HG02623 (cell line): ENCODE data around the gene RASSF10.

Experiments used
- ATAC-seq: cut with Tn5 transposase; IDR thresholded peaks from one replicate; pipeline ENCODE4 v1.9.1; 2021; ENCODE audit warnings: moderate library complexity; ENCODE audit not compliant: unreplicated experiment

RASSF10 gene

GRCh38 chr11:12993626-12994025, 15.5 kb upstream of the RASSF10 start:
- no peak for ATAC-seq

GRCh38 chr11:12994476-12994875, 14.6 kb upstream of the RASSF10 start:
- no peak for ATAC-seq

GRCh38 chr11:12995188-12995587, 13.9 kb upstream of the RASSF10 start:
- ATAC-seq: no peak

DNA sequence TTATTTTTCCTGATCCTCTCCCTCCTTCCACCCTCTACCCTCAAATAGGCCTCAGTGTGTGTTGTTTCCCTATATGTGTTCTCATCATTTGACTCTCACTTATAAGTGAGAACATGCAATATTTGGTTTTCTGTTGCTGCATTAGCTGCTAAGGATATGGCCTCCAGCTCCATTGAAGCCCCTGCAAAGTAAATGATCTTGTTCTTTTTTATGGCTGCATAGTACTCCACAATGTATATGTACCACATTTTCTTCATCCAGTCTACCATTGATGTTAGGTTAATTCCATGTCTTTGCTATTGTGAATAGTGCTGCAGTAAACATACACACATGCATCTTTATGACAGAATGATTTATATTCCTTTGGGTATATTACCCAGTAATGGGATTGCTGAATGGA, 13.3 kb upstream of the RASSF10 start:
- ATAC-seq: no peak

DNA sequence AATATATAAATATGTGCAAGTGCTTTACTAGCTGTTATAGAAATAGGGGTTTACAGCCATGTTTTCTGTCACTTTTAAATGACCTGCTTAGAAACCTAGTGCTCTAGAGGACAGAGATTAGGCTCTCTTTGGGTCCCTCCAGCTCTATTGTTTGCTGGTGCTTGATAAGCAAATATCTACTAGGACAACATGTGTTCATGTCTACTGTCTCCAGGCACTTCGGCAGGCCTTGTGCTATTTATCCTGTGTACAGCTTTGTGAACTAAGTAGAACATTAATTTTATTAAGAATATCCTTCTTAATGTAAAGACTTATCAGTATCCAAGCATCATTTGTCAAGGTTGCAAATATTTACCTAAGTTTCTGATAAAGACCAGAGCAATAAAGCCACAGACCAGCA, 11.9 kb upstream of the RASSF10 start:
- no peak for ATAC-seq

DNA sequence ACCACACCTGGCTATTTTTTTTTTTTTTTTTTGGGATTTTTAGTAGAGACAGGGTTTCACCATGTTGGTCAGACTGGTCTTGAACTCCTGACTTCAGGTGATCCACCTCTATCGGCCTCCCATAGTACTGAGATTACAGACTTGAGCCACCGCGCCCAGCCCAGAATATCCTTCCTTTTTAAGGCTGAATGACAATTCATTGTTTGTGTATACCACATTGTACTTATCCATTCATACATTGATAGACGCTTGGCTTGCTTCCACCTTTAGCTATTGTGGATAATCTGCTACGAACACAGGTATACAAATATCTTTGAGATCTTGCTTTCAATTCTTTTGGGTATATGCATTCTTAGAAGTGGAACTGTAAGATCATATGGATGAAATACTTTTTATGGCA, 10.8 kb upstream of the RASSF10 start:
- no peak for ATAC-seq

GRCh38 chr11:12999597-12999996, 9.5 kb upstream of the RASSF10 start:
- ATAC-seq: no peak

DNA sequence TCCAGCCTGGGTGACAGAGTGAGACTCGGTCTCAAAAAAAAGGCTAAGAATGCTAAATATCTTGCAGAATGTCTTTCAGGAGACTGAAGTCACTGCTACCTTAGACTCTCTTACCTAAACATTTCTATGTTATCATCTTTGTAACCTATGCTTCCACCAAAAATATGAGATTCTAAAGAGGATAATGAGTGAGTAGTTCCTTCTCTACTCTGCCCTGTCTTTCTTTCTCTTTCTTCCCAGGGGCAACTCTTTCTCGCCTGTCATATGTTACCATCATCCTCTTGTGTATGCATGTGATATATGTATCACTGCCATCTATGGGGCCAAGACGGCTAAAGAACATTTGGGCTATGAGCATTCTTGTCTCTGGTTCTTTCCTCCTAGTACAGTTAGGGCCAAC, 9.0 kb upstream of the RASSF10 start:
- ATAC-seq: no peak

GRCh38 chr11:13000721-13001120, 8.4 kb upstream of the RASSF10 start:
- ATAC-seq: no peak

DNA sequence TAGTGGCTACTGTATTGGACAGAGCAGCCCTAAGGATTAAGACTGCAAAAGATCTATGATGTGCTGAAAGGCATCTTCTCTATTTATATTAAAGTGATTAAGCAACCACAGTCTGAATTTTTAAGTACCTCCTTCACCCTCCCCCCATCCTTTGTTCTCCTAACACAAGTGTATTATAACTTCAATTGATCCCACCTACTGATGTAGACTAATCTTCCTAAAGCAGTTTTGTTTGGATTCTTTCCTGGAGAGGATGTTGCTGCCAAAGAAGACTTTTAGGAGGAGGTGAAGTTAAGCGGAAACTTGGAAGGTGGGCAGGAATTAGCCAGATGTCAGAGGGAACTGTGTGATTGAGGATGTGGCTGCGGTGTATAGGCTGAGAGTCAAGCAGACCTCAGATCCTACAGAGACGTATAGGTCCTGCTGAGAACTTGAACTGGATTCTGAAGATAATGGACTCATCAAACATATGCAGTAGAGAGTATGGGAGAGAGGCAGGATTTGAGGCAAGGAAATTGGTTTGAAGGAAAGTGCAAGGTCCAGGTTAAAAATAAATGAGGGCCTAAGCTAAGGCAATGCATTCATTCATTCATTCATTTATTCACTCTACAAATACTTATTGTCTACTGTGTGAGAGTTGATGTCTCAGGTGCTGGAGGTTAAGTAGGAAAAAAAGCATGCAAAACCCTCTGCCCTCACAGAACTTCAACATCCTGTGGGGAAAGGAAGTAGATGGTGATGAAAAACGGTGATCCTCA, 5.2 kb upstream of the RASSF10 start:
- ATAC-seq: no peak

GRCh38 chr11:13007182-13008060, 1.7 kb upstream of the RASSF10 start:
- ATAC-seq: no peak

DNA sequence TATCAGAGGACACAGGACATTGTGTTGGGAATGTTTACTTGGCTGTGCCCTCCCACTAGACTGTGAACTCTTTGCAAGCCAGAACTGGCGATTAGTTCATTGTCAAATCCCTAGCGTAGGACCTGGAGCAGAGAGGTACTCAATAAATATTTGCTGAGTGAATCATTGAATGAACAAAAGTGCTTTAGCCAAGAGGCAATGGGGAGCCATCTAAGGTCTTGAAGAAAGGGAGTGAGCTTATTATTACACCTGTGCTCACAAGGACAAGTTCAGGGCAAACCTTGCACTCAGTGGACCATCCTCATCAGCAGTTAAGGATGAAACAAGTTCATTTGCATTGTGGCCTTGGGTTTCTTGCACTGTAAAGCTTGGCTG, 1.1 kb upstream of the RASSF10 start:
- no peak for ATAC-seq

GRCh38 chr11:13009476-13009920, 382 bp downstream of the RASSF10 start:
- ATAC-seq: no peak

- no peak for ATAC-seq
Measured at GRCh38 chr11:13009921-13010748, 1.0 kb downstream of the RASSF10 start.

DNA sequence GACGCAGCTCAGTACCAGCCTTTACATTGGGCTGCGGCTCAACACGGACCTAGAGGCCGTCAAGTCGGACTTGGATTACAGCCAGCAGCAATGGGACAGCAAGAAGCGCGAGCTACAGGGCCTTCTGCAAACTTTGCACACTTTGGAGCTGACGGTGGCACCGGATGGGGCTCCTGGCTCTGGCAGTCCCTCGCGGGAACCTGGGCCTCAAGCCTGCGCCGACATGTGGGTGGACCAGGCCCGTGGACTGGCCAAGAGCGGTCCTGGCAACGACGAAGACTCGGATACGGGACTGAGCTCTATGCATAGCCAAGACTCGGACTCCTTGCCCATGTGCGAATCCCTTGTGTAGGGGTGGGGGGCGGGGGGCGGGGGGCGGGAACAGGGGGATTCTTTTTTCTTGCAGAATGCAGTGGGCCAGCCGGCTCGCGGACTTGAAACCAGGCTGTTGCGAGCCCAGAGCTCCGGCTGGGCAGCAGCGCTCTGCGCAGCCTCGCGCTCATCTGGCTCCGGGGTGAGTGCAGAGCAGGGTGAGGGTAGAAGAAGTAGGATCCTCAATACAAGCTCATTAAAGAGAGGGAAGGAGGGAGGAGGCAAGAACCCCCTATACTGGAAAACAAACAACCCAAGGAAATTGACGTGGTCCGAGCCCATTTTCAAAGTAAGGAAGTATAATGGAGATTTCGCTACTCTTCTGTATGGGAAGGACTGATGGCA, 1.8 kb downstream of the RASSF10 start:
- ATAC-seq: no peak

- ATAC-seq: no peak
Measured at GRCh38 chr11:13011466-13012055, 2.4 kb downstream of the RASSF10 start.

DNA sequence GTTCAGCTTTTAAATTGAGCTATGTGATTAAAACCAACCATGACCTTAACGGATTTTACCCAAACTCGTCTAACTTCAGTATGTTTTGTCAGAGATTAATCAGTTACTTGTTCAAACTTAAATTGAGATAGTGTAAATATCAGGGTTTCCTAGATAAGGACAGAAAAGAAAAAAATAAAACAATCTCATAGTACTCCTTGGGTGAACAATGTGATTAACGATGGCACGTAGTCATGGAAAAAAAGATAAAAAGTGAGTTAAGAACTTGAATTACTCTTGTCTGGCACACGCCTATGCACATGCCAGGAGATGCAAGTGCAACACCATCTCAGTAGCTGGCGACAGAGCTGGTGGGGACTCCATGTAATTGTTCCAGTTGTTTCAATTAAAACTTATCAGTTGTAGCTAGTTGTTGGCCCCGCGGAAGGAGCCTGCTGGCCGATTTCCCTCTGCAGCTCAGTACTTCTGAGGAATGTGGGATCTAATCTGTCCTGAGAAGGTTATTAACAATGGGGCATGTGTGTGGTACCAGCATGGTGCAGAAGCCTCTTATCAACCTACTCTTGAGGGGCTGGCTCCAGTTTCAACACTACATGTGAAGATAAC, 3.0 kb downstream of the RASSF10 start:
- ATAC-seq: no peak

- ATAC-seq: no peak
Measured at GRCh38 chr11:13013054-13013488, 4.0 kb downstream of the RASSF10 start.

DNA sequence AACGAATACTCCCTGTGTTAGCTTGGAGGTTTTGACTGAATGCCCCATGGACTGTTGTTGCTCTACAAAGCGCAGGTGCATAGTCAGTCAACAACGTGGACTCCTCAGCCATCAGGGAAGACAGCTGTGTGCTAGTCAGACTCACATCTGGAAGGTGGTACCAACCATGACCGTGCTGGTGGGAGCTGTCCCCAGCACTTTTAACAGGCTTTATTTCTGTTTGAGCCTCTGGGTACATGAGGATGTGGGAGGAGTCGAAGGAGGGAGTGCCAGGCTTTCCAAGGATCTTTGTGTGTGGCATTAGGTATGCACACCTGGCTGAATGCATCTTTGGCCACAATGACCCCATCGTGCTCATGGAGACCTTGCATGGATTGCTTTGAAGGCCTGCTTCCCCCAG, 6.6 kb downstream of the RASSF10 start:
- no peak for ATAC-seq

- ATAC-seq: no peak
Measured at GRCh38 chr11:13016415-13016814, 7.3 kb downstream of the RASSF10 start.
